ENCODE results near the gene SNAP25. TPM values are rescaled to one million over a fixed set of nuclear protein-coding genes. Genes with fewer than 3 reads are reported as not detected.

Gene SNAP25
- total and polyA plus RNA-seq, 10 donors: 0.04 to 0.80 (median 0.12) TPM; not detected in 6

- Histone ChIP-seq H3K36me3 (no peaks in the 10 kb centered on the region), H3K4me3 (no peak overlapping the region), H3K4me1 (no peaks in the 10 kb centered on the region), H3K27me3 (replicated peaks in 1 of 7) (no peaks in the 10 kb centered on the region), H3K9me3 (no peaks in the 10 kb centered on the region), H3K27ac (no peak overlapping the region)
- no peak for TF ChIP-seq POLR2A (IDR thresholded peaks at IDR 0.05)
- no peak for TF ChIP-seq POLR2AphosphoS5 (IDR thresholded peaks at IDR 0.05)
- no peak for TF ChIP-seq CTCF (IDR thresholded peaks at IDR 0.05 in 8 of 11, conservative IDR thresholded peaks at IDR 0.05 in 3 of 11)
- 80 to 90% (median 88%) methylated on average over 4 of the region's 4 CpGs for WGBS, 5 donors
- intact Hi-C loops (cut with DNase I; ENCODE audit: low total_unique reads): no loop called here
- DNase-seq: no peak
Observed at GRCh38 chr20:10277616-10278015, 59.0 kb downstream of the SNAP25 start.

DNA sequence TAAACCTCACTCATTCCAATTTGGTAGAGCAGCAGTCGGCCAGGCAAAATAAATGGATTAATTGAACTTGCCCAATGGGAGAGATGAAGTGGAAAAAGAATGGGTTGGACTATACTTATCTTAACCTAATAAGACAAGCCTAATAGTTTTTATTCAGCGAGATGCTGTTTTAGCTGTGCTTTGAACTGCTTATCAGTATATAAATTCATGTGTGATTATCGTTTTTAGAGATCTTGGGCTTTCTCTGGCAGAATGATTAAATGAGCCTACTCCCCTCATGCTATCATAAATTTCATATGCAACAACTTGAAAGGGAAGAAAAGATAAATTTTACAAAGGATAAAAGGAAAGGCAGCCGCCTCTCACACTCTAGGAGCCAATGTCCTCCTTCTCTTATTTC, 59.8 kb downstream of the SNAP25 start:
- no peak for TF ChIP-seq POLR2A (IDR thresholded peaks at IDR 0.05)
- no peak for TF ChIP-seq POLR2AphosphoS5 (IDR thresholded peaks at IDR 0.05)
- no peak for TF ChIP-seq CTCF (IDR thresholded peaks at IDR 0.05 in 8 of 11, conservative IDR thresholded peaks at IDR 0.05 in 3 of 11)
- H3K4me1 ChIP-seq: no peaks in the 10 kb centered on the region
- no peak overlapping the region for H3K4me3 ChIP-seq
- intact Hi-C loops (cut with DNase I; ENCODE audit: low total_unique reads): no loop called here
- H3K9me3 ChIP-seq: no peaks in the 10 kb centered on the region
- H3K27me3 ChIP-seq (replicated peaks in 1 of 7): no peaks in the 10 kb centered on the region
- H3K36me3 ChIP-seq: no peaks in the 10 kb centered on the region
- WGBS, 5 donors: 80 to 91% (median 85%) methylated on average over 4 of the region's 4 CpGs
- no peak for DNase-seq
- no peak overlapping the region for H3K27ac ChIP-seq

- Histone ChIP-seq H3K4me1 (no peaks in the 10 kb centered on the region), H3K27me3 (replicated peaks in 1 of 7) (no peaks in the 10 kb centered on the region), H3K27ac (no peak overlapping the region), H3K4me3 (no peak overlapping the region), H3K9me3 (no peaks in the 10 kb centered on the region), H3K36me3 (no peaks in the 10 kb centered on the region)
- WGBS, 5 donors: 70 to 91% (median 79%) methylated on average over 5 of the region's 5 CpGs
- no peak for DNase-seq
- intact Hi-C loops (cut with DNase I; ENCODE audit: low total_unique reads): no loop called here
- TF ChIP-seq POLR2AphosphoS5 (IDR thresholded peaks at IDR 0.05): no peak
- no peak for TF ChIP-seq CTCF (IDR thresholded peaks at IDR 0.05 in 8 of 11, conservative IDR thresholded peaks at IDR 0.05 in 3 of 11)
- no peak for TF ChIP-seq POLR2A (IDR thresholded peaks at IDR 0.05)
Observed at GRCh38 chr20:10280018-10280908, 61.6 kb downstream of the SNAP25 start.

GRCh38 chr20:10281911-10282310, 63.3 kb downstream of the SNAP25 start:
- intact Hi-C loops (cut with DNase I; ENCODE audit: low total_unique reads): no loop called here
- Histone ChIP-seq H3K27me3 (replicated peaks in 1 of 7) (peaks cover 0 to 5% (median 0%) of the 10 kb centered on the region in 7 donors), H3K36me3 (no peaks in the 10 kb centered on the region), H3K4me1 (no peaks in the 10 kb centered on the region), H3K27ac (no peak overlapping the region), H3K9me3 (no peaks in the 10 kb centered on the region), H3K4me3 (no peak overlapping the region)
- no peak for DNase-seq
- WGBS, 5 donors: 67 to 79% (median 67%) methylated on average over 2 of the region's 2 CpGs
- no peak for TF ChIP-seq CTCF (IDR thresholded peaks at IDR 0.05 in 8 of 11, conservative IDR thresholded peaks at IDR 0.05 in 3 of 11)
- no peak for TF ChIP-seq POLR2A (IDR thresholded peaks at IDR 0.05)
- TF ChIP-seq POLR2AphosphoS5 (IDR thresholded peaks at IDR 0.05): no peak
